ENCODE measurements around the gene ARFGEF3.

GRCh38 chr6:138302554-138302953 is 140.8 kb downstream of the ARFGEF3 start:
- TF ChIP-seq CTCF (IDR thresholded peaks at IDR 0.05) (no peak), POLR2A (IDR thresholded peaks at IDR 0.05) (no peak)
